A549 (cell line): ENCODE data around the gene CERS6. TPM values are rescaled to one million over a fixed set of nuclear protein-coding genes. Genes with fewer than 3 reads are reported as not detected.

Experiments
- ATAC-seq, 2 experiments: fragments of 200-7000 bp in 1 of 2; fragments of >200 bp in 1 of 2; cut with Nextera tagmentation in 1 of 2; cut with Tn5 transposase in 1 of 2; 3 replicates each; pipeline versions ENCODE4 v1.8.0 to v1.9.1; 2018 to 2020; ENCODE audit warnings: mild to moderate bottlenecking in 1 of 2, moderate library complexity in 1 of 2
- CTCF ChIA-PET: fragments of 300-600 bp; sonication (Branson Sonifier 250); formaldehyde crosslinking; extraction: SDS; loops from one replicate; lab custom pipeline; 2021; ENCODE audit warnings: antibody characterized with exemption, inconsistent platforms; lab: Yijun Ruan, JAX
- POLR2A ChIA-PET: fragments of 350-600 bp; formaldehyde crosslinking; extraction: SDS; loops from one replicate; lab custom pipeline; 2021; ENCODE audit warnings: antibody characterized with exemption, inconsistent platforms; lab: Yijun Ruan, JAX
- DNase-seq, 2 experiments: peaks; one replicate each; pipeline versions ENCODE4 v3.0.0 to v3.0.0-alpha.2; 2011 to 2016; ENCODE audit warnings: low read depth in 1 of 2, low spot score in 1 of 2
- FAIRE-seq: peaks from 2 replicates; lab custom pipeline; 2011; peaks lifted over from hg19 to GRCh38; lab: Jason Lieb, UNC
- H3K27ac ChIP-seq, 2 experiments: fragments of >200 bp; sonication (Bioruptor Twin); formaldehyde crosslinking; 3 replicates each; pipeline ENCODE4 v1.5.1; 2016 to 2017
- H3K4me1 ChIP-seq: fragments of >200 bp; sonication (Bioruptor Twin); formaldehyde crosslinking; 3 replicates; pipeline ENCODE4 v1.6.1; 2016
- H3K4me2 ChIP-seq: fragments of >200 bp; sonication (Bioruptor Twin); formaldehyde crosslinking; 3 replicates; pipeline ENCODE4 v1.6.1; 2016
- H3K4me3 ChIP-seq: fragments of >200 bp; sonication (Bioruptor Twin); formaldehyde crosslinking; 3 replicates; pipeline ENCODE4 v1.5.1; 2016
- H3K9me3 ChIP-seq: fragments of >200 bp; sonication (Bioruptor Twin); formaldehyde crosslinking; 3 replicates; pipeline ENCODE4 v1.6.1; 2016
- BCL3 ChIP-seq: fragments of >200 bp; sonication (Bioruptor Twin); formaldehyde crosslinking; IDR thresholded peaks from 3 replicates; pipeline ENCODE4 v1.6.1; 2016
- CEBPB ChIP-seq, 2 experiments: fragments of >200 bp in 1 of 2; sonication (Bioruptor Twin) in 1 of 2; formaldehyde crosslinking in 1 of 2; IDR thresholded peaks; 2 replicates each; pipeline ENCODE4 v1.6.1; 2012 to 2016
- CHD2 ChIP-seq: fragments of 150-350 bp; IDR thresholded peaks from 2 replicates; pipeline ENCODE4 v1.6.1; 2014; ENCODE audit warnings: low read length; ENCODE audit not compliant: partially characterized antibody
- EHF ChIP-seq: fragments of 250-450 bp; sonication (Bioruptor Pico); IDR thresholded peaks from 2 replicates; pipeline ENCODE4 v1.5.0; 2020; ENCODE audit warnings: mild to moderate bottlenecking
- ESRRA ChIP-seq: fragments of 150-350 bp; IDR thresholded peaks from 2 replicates; pipeline ENCODE4 v1.6.1; 2014; ENCODE audit warnings: mild to moderate bottlenecking, low read length, borderline replicate concordance
- FOSL2 ChIP-seq, 2 experiments: fragments of 450-650 bp in 1 of 2; fragments of >200 bp in 1 of 2; sonication (Bioruptor Twin) in 1 of 2; formaldehyde crosslinking; IDR thresholded peaks; 2 replicates each; pipeline versions ENCODE4 v1.5.0 to v1.6.1; 2016 to 2020; ENCODE audit warnings: mild to moderate bottlenecking in 1 of 2, moderate library complexity in 1 of 2
- FOXS1 ChIP-seq: fragments of 250-450 bp; sonication (Bioruptor Pico); IDR thresholded peaks from 2 replicates; pipeline ENCODE4 v1.5.0; 2020; ENCODE audit warnings: mild to moderate bottlenecking, moderate library complexity
- GATA3 ChIP-seq: IDR thresholded peaks from 2 replicates; pipeline ENCODE4 v1.6.1; 2012; ENCODE audit warnings: borderline replicate concordance
- HEYL ChIP-seq: fragments of 250-450 bp; sonication (Bioruptor Pico); IDR thresholded peaks from 2 replicates; pipeline ENCODE4 v1.8.0; 2021; ENCODE audit warnings: mild to moderate bottlenecking, moderate library complexity
- JUN ChIP-seq, 2 experiments: fragments of >200 bp; sonication (Bioruptor Twin); formaldehyde crosslinking; IDR thresholded peaks; 2 replicates in 1 of 2; 3 replicates in 1 of 2; pipeline ENCODE4 v1.6.1; 2016 to 2017
- KDM5A ChIP-seq: fragments of 200-600 bp; sonication (generic); IDR thresholded peaks from 2 replicates; pipeline ENCODE4 v1.6.1; 2016; ENCODE audit warnings: antibody characterized with exemption, mild to moderate bottlenecking
- MAFK ChIP-seq: fragments of 450-650 bp; IDR thresholded peaks from 2 replicates; pipeline ENCODE4 v1.6.1; 2014; ENCODE audit not compliant: partially characterized antibody
- MAX ChIP-seq: IDR thresholded peaks from 2 replicates; pipeline ENCODE4 v1.6.1; 2012
- MAZ ChIP-seq: fragments of 150-350 bp; IDR thresholded peaks from 2 replicates; pipeline ENCODE4 v1.6.1; 2014; ENCODE audit warnings: antibody characterized with exemption, low read depth, low read length, borderline replicate concordance
- NFE2L2 ChIP-seq: fragments of 150-350 bp; conservative IDR thresholded peaks from 2 replicates; pipeline ENCODE4 v1.6.1; 2014; ENCODE audit warnings: low read length
- NR3C1 ChIP-seq: fragments of >200 bp; sonication (Bioruptor Twin); formaldehyde crosslinking; IDR thresholded peaks from 3 replicates; pipeline ENCODE4 v1.6.1; 2017
- PHF8 ChIP-seq: fragments of 200-600 bp; sonication (generic); IDR thresholded peaks from 2 replicates; pipeline ENCODE4 v1.6.1; 2016; ENCODE audit warnings: low read depth, mild to moderate bottlenecking, antibody characterized with exemption, moderate library complexity, borderline replicate concordance
- POLR2A ChIP-seq: IDR thresholded peaks from 2 replicates; pipeline ENCODE4 v1.6.1; 2012; ENCODE audit warnings: mild to moderate bottlenecking, low read length
- POLR2AphosphoS2 ChIP-seq: conservative IDR thresholded peaks from 2 replicates; pipeline ENCODE4 v1.6.1; 2012; ENCODE audit warnings: low read length, improper control_type of control experiment, inconsistent platforms
- RAD21 ChIP-seq, 2 experiments: fragments of >200 bp in 1 of 2; sonication (Bioruptor Twin) in 1 of 2; formaldehyde crosslinking in 1 of 2; IDR thresholded peaks in 1 of 2; conservative IDR thresholded peaks in 1 of 2; 2 replicates in 1 of 2; 3 replicates in 1 of 2; pipeline ENCODE4 v1.6.1; 2012 to 2018; ENCODE audit warnings: inconsistent platforms in 1 of 2
- RFX5 ChIP-seq: fragments of 450-650 bp; IDR thresholded peaks from 2 replicates; pipeline ENCODE4 v1.7.1; 2014; ENCODE audit warnings: antibody characterized with exemption, mild to moderate bottlenecking, moderate library complexity
- SREBF2 ChIP-seq: fragments of 450-650 bp; IDR thresholded peaks from 2 replicates; pipeline ENCODE4 v1.6.1; 2014; ENCODE audit warnings: mild to moderate bottlenecking, moderate library complexity
- TP53 ChIP-seq: fragments of 250-450 bp; sonication (Bioruptor Pico); IDR thresholded peaks from 2 replicates; pipeline ENCODE4 v1.5.0; 2021; ENCODE audit warnings: mild to moderate bottlenecking, moderate library complexity
- ZC3H11A ChIP-seq: fragments of 450-650 bp; IDR thresholded peaks from 2 replicates; pipeline ENCODE4 v1.6.1; 2014; ENCODE audit warnings: antibody characterized with exemption, mild to moderate bottlenecking
- ZFP36 ChIP-seq: fragments of 450-650 bp; IDR thresholded peaks from 2 replicates; pipeline ENCODE4 v1.6.1; 2014; ENCODE audit warnings: borderline replicate concordance; ENCODE audit not compliant: partially characterized antibody
- ZSCAN20 ChIP-seq: fragments of 250-450 bp; sonication (Bioruptor Pico); IDR thresholded peaks from 2 replicates; pipeline ENCODE4 v1.8.0; 2022; ENCODE audit warnings: mild to moderate bottlenecking, moderate library complexity
- WGBS: methylation state at CpG from one replicate; pipeline ENCODE4 v1.1.6; 2017; ENCODE audit errors: missing lambda C conversion rate; 5-methylcytosine and 5-hydroxymethylcytosine counted together
- polyA plus RNA-seq, 4 experiments: library from polyadenylated mRNA; depleted of rRNA in 3 of 4; stranded (reverse); fragments of >200 nt; fragmentation: RNase III in 1 of 4; extraction: RNeasy Plus Mini Kit Qiagen cat#74134 plus additional on column Dnase treatment in 1 of 4; gene quantifications; 2 replicates in 3 of 4; 3 replicates in 1 of 4; pipeline ENCODE4 v1.2.3, GENCODE V29; 2011 to 2017
- TF ChIP-seq, protein P1 (sequence below): fragments of 200-600 bp; sonication (generic); IDR thresholded peaks from 2 replicates; pipeline ENCODE4 v1.6.1; 2016; ENCODE audit warnings: antibody characterized with exemption, mild to moderate bottlenecking, moderate library complexity
- TF ChIP-seq, protein P2 (sequence below): IDR thresholded peaks from 2 replicates; pipeline ENCODE4 v1.6.1; 2012

CERS6 gene
- polyA plus RNA-seq, 2 of the 4 experiments (the other 2 are of a cell fraction), result 12.0 to 16.9 TPM

- TF ChIP-seq MAFK, result no peak
- TF ChIP-seq POLR2A, result no peak
- no peak for TF ChIP-seq MAX
- TF ChIP-seq, protein P1, sequence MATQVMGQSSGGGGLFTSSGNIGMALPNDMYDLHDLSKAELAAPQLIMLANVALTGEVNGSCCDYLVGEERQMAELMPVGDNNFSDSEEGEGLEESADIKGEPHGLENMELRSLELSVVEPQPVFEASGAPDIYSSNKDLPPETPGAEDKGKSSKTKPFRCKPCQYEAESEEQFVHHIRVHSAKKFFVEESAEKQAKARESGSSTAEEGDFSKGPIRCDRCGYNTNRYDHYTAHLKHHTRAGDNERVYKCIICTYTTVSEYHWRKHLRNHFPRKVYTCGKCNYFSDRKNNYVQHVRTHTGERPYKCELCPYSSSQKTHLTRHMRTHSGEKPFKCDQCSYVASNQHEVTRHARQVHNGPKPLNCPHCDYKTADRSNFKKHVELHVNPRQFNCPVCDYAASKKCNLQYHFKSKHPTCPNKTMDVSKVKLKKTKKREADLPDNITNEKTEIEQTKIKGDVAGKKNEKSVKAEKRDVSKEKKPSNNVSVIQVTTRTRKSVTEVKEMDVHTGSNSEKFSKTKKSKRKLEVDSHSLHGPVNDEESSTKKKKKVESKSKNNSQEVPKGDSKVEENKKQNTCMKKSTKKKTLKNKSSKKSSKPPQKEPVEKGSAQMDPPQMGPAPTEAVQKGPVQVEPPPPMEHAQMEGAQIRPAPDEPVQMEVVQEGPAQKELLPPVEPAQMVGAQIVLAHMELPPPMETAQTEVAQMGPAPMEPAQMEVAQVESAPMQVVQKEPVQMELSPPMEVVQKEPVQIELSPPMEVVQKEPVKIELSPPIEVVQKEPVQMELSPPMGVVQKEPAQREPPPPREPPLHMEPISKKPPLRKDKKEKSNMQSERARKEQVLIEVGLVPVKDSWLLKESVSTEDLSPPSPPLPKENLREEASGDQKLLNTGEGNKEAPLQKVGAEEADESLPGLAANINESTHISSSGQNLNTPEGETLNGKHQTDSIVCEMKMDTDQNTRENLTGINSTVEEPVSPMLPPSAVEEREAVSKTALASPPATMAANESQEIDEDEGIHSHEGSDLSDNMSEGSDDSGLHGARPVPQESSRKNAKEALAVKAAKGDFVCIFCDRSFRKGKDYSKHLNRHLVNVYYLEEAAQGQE, result no peak
- TF ChIP-seq RFX5, result no peak
- no peak for TF ChIP-seq SREBF2
- TF ChIP-seq BCL3, result no peak
- TF ChIP-seq, protein P2, sequence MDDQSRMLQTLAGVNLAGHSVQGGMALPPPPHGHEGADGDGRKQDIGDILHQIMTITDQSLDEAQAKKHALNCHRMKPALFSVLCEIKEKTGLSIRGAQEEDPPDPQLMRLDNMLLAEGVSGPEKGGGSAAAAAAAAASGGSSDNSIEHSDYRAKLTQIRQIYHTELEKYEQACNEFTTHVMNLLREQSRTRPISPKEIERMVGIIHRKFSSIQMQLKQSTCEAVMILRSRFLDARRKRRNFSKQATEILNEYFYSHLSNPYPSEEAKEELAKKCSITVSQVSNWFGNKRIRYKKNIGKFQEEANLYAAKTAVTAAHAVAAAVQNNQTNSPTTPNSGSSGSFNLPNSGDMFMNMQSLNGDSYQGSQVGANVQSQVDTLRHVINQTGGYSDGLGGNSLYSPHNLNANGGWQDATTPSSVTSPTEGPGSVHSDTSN, result no peak
- no peak for TF ChIP-seq KDM5A
- TF ChIP-seq NFE2L2, result no peak
- TF ChIP-seq ESRRA, result no peak
- no peak for TF ChIP-seq POLR2AphosphoS2
- TF ChIP-seq ZC3H11A, result no peak
- no peak for TF ChIP-seq TP53 (CRISPR knock-in tag)
- TF ChIP-seq RAD21 (conservative IDR thresholded peaks at IDR 0.05 in 1 of 2, IDR thresholded peaks at IDR 0.05 in 1 of 2), result no peak
- no peak for TF ChIP-seq FOXS1 (CRISPR knock-in tag)
- no peak for TF ChIP-seq NR3C1
- no peak for TF ChIP-seq FOSL2 (IDR thresholded peaks at IDR 0.05)
- no peak for TF ChIP-seq FOSL2 (CRISPR knock-in tag; IDR thresholded peaks at IDR 0.05)
- ChIA-PET POLR2A (no interaction called here), CTCF (no interaction called here)
- no peak for FAIRE-seq
- no peak overlapping the region for H3K27ac ChIP-seq
- no peak for DNase-seq
- H3K4me2 ChIP-seq, result no peak overlapping the region
- 49% methylated on average over 3 of the region's 3 CpGs for WGBS
- peaks cover 17% of the 10 kb centered on the region for H3K4me1 ChIP-seq
- no peak overlapping the region for H3K4me3 ChIP-seq
- H3K9me3 ChIP-seq, result no peaks in the 10 kb centered on the region
- ATAC-seq, result no peak
Measured at GRCh38 chr2:168811696-168812095, 355.6 kb downstream of the CERS6 start.

- ATAC-seq (no peak), DNase-seq (no peak), FAIRE-seq (no peak)
- no peak overlapping the region for H3K27ac ChIP-seq
- TF ChIP-seq JUN (IDR thresholded peaks at IDR 0.05) (no peak), CHD2 (no peak), ZSCAN20 (CRISPR knock-in tag) (no peak), PHF8 (no peak), TP53 (CRISPR knock-in tag) (no peak), NR3C1 (no peak), RFX5 (no peak), GATA3 (no peak), ZFP36 (no peak), CEBPB (IDR thresholded peaks at IDR 0.05) (no peak), HEYL (no peak), EHF (CRISPR knock-in tag) (no peak), MAZ (no peak)
- TF ChIP-seq, protein P1, result no peak
- CTCF ChIA-PET, result no interaction called here
- H3K9me3 ChIP-seq, result no peaks in the 10 kb centered on the region
- no peak overlapping the region for H3K4me3 ChIP-seq
- POLR2A ChIA-PET, result no interaction called here
- no peak overlapping the region for H3K4me2 ChIP-seq
- H3K4me1 ChIP-seq, result peaks cover 18% of the 10 kb centered on the region
- WGBS, result 47% methylated on average over 2 of the region's 2 CpGs
Measured at GRCh38 chr2:168814046-168814445, 358.0 kb downstream of the CERS6 start.
